Right ventricle myocardium inferior (tissue), 1 donor: ENCODE results near the gene LPAR2. TPM values are rescaled to one million over a fixed set of nuclear protein-coding genes. Genes with fewer than 3 reads are reported as not detected.
"Not testable (repeated sequence)": the region's sequence is repeated elsewhere in the genome, so short reads cannot be mapped to it uniquely, and the experiment has no call there.

Experiments
- ATAC-seq: fragments of 200-7000 bp; cut with Tn5 transposase; one replicate; pipeline ENCODE4 v1.9.1; 2020; ENCODE audit warnings: mild to moderate bottlenecking, moderate library complexity
- DNase-seq: peaks from one replicate; pipeline ENCODE4 v3.0.0; 2021; ENCODE audit errors: missing footprints
- intact Hi-C: fragments of 100-400 bp; cut with DNase I; formaldehyde crosslinking; loops from one replicate; pipeline ENCODE4 v1.11.0; 2022
- long read RNA-seq: library from polyadenylated mRNA; unstranded; transcript quantifications from one replicate; pipeline ENCODE4 v2.0.0, GENCODE V29; 2021
- total RNA-seq: library from RNA; stranded (reverse); fragmentation: NEBNext Ultra II Directional; extraction: Animal tissue kit (Norgen Biotek cat#: 25700); gene quantifications from one replicate; pipeline ENCODE4 v1.2.1, GENCODE V29; 2021
- donor health status: DM: no; HTN: yes; CAD: no; lungs with severe emphysema.

The LPAR2 gene
- total RNA-seq, result 0.57 TPM
- long read RNA-seq, partial matches to known transcripts, result 1 of 1 reads
- long read RNA-seq, other reads (novel, unspliced or antisense), result 0 of 1 reads

GRCh38 chr19:19627621-19628500 lies at the start of gene LPAR2:
Gene LPAR2 (minus strand): TSS chr19:19628220. CDS start chr19:19627275, 945 bp downstream.
- intact Hi-C loops, result no loop called here
- no peak for DNase-seq

GRCh38 chr19:19677579-19677978 lies 49.6 kb upstream of the LPAR2 start:
- ATAC-seq (no peak), DNase-seq (no peak)
- intact Hi-C loops, result no loop called here

More at GRCh38 chr19:19627621-19628500, at the start of gene LPAR2:
- ATAC-seq, result peak; percentile 56

- intact Hi-C loops, result no loop called here
- DNase-seq (no peak), ATAC-seq (no peak)
These were observed 46.3 kb upstream of the LPAR2 start for GRCh38 chr19:19674315-19674714.

GRCh38 chr19:19672816-19673215 lies 44.8 kb upstream of the LPAR2 start:
- no peak for DNase-seq
- ATAC-seq, result no peak
- intact Hi-C loops, result no loop called here

GRCh38 chr19:19670070-19670551 lies 42.1 kb upstream of the LPAR2 start:
- DNase-seq (no peak), ATAC-seq (no peak)
- intact Hi-C loops, result no loop called here

GRCh38 chr19:19668230-19669012 lies 40.4 kb upstream of the LPAR2 start, which contains the start of gene ZNF101:
Gene ZNF101 (plus strand): TSS chr19:19668839. CDS start chr19:19668964, 125 bp downstream.
- peak; percentile 79 for ATAC-seq
- intact Hi-C loops, result loop anchor here (2.0 to 5.0 kb wide), 2 partner anchors 64 to 199 kb away; partner anchors contain the start of genes ZNF14 and ZNF253

GRCh38 chr19:19665420-19665948 lies 37.5 kb upstream of the LPAR2 start:
- DNase-seq, ATAC-seq: not testable (repeated sequence)
- intact Hi-C loops, result loop anchor here (5.0 kb wide), 1 partner anchor 202 kb away; the partner anchor contains the start of gene ZNF253

More at GRCh38 chr19:19668230-19669012, 40.4 kb upstream of the LPAR2 start, which contains the start of gene ZNF101:
- peak; percentile 96 for DNase-seq

- intact Hi-C loops, result loop anchor here (1.0 to 5.0 kb wide), 2 partner anchors 113 to 159 kb away; partner anchors contain the start of gene ZNF506
- DNase-seq, result peak; percentile 99
- ATAC-seq, result peak; percentile 98
These were observed 35.5 kb upstream of the LPAR2 start, which contains the start of gene ATP13A1 for GRCh38 chr19:19663256-19664120. Gene ATP13A1 (minus strand): TSS chr19:19663676. CDS start chr19:19663666, 10 bp downstream.

- ATAC-seq, result no peak
- intact Hi-C loops, result loop anchor here (1.0 to 5.0 kb wide), 2 partner anchors 113 to 159 kb away; partner anchors contain the start of gene ZNF506
- no peak for DNase-seq
These were observed 34.8 kb upstream of the LPAR2 start for GRCh38 chr19:19662871-19663255.

- peak; percentile 59 for DNase-seq
- ATAC-seq, result no peak
- intact Hi-C loops, result loop anchor here (5.0 kb wide), 1 partner anchor 160 kb away; the partner anchor contains the start of gene ZNF506
These were observed 34.3 kb upstream of the LPAR2 start for GRCh38 chr19:19662344-19662743.

- intact Hi-C loops, result loop anchor here (5.0 kb wide), 1 partner anchor 161 kb away; the partner anchor contains the start of gene ZNF506
- ATAC-seq, result no peak
- peak; percentile 51 for DNase-seq
These were observed 33.7 kb upstream of the LPAR2 start for GRCh38 chr19:19661675-19662251.

GRCh38 chr19:19661141-19661674 lies 33.2 kb upstream of the LPAR2 start:
- DNase-seq (peak; percentile 54), ATAC-seq (no peak)
- intact Hi-C loops, result loop anchor here (5.0 kb wide), 1 partner anchor 161 kb away; the partner anchor contains the start of gene ZNF506

GRCh38 chr19:19659646-19660245 lies 31.7 kb upstream of the LPAR2 start:
- DNase-seq (no peak), ATAC-seq (no peak)
- intact Hi-C loops, result loop anchor here (5.0 kb wide), 1 partner anchor 163 kb away; the partner anchor contains the start of gene ZNF506

GRCh38 chr19:19657397-19657783 lies 29.4 kb upstream of the LPAR2 start:
- no peak for ATAC-seq
- intact Hi-C loops, result no loop called here
- no peak for DNase-seq

GRCh38 chr19:19656451-19657396 lies 28.7 kb upstream of the LPAR2 start:
- DNase-seq, result no peak
- ATAC-seq, result no peak
- intact Hi-C loops, result no loop called here
